Measurements from ENCODE around the gene GRIK3. TPM values are rescaled to one million over a fixed set of nuclear protein-coding genes. Genes with fewer than 3 reads are reported as not detected.

The GRIK3 gene
- total and polyA plus RNA-seq, 2 experiments from 2014 or later, result 0.31 to 2.9 TPM

GRCh38 chr1:36858553-36858952 lies 175.8 kb downstream of the GRIK3 start:
- no peaks in the 10 kb centered on the region for H3K79me2 ChIP-seq (replicated peaks; ENCODE audit: insufficient read depth)
- no peaks in the 10 kb centered on the region for H3K27me3 ChIP-seq (ENCODE audit: insufficient read depth)
- TF ChIP-seq JUNB (IDR thresholded peaks at IDR 0.05; ENCODE audit: unreplicated experiment), result no peak
- TF ChIP-seq NANOG (IDR thresholded peaks at IDR 0.05; ENCODE audit: borderline replicate concordance), result no peak
- no peak for TF ChIP-seq POLR2AphosphoS5 (IDR thresholded peaks at IDR 0.05; ENCODE audit: low read depth)
- no peak for TF ChIP-seq ZNF331 (CRISPR knock-in tag; IDR thresholded peaks at IDR 0.05; ENCODE audit: low read depth)
- TF ChIP-seq ZNF462 (CRISPR knock-in tag; IDR thresholded peaks at IDR 0.05), result no peak
- no peak for TF ChIP-seq EZH2phosphoT487 (IDR thresholded peaks at IDR 0.05; ENCODE audit: unreplicated experiment)
- TF ChIP-seq ETS1 (IDR thresholded peaks at IDR 0.05), result no peak
- TF ChIP-seq REST (IDR thresholded peaks at IDR 0.05; ENCODE audit: unreplicated experiment), result no peak
- no peak for TF ChIP-seq ZNF114 (CRISPR knock-in tag; IDR thresholded peaks at IDR 0.05)
- TF ChIP-seq EZH2 (IDR thresholded peaks at IDR 0.05; ENCODE audit: low read depth, unreplicated experiment), result no peak
- no peak for TF ChIP-seq STAT1 (IDR thresholded peaks at IDR 0.05; ENCODE audit: unreplicated experiment)
- no peak for TF ChIP-seq CREB1 (CRISPR knock-in tag; IDR thresholded peaks at IDR 0.05; ENCODE audit: low read depth)
- no peak for TF ChIP-seq CTCF (conservative IDR thresholded peaks at IDR 0.05; ENCODE audit: low read depth in 2 of 2)
- DNase-seq (ENCODE audit: low spot score) (no peak), ATAC-seq (no peak)
- peaks cover 12% of the 10 kb centered on the region for H3K4me1 ChIP-seq (ENCODE audit: insufficient read depth)
- H3K36me3 ChIP-seq (ENCODE audit: insufficient read depth), result no peaks in the 10 kb centered on the region
- no peaks in the 10 kb centered on the region for H4K20me1 ChIP-seq (replicated peaks; ENCODE audit: insufficient read depth)
- Mint-ChIP-seq H3K27ac (no peak overlapping the region), H3K36me3 (ENCODE audit: low read depth) (no peaks in the 10 kb centered on the region; the same call in 2 of the 3 replicates), H3K9me3 (no peaks in the 10 kb centered on the region), H3K4me3 (no peak overlapping the region), H3K4me1 (peaks cover 32% of the 10 kb centered on the region), H3K27me3 (ENCODE audit: insufficient read depth, low read depth, poor library complexity) (peaks cover 10% of the 10 kb centered on the region)
- no peak overlapping the region for H3K4me2 ChIP-seq
- no peaks in the 10 kb centered on the region for H3F3A ChIP-seq (replicated peaks; ENCODE audit: low read depth)
- H3K9me2 ChIP-seq (ENCODE audit: insufficient read depth), result no peaks in the 10 kb centered on the region
- no peak overlapping the region for H3K4me3 ChIP-seq
- no peak overlapping the region for H2AFZ ChIP-seq
- H3K27ac ChIP-seq (ENCODE audit: low read depth), result no peak overlapping the region
